HS-5 (cell line): Measurements from ENCODE around the gene NOMO2.
"Not testable (repeated sequence)": the region's sequence is repeated elsewhere in the genome, so short reads cannot be mapped to it uniquely, and the experiment has no call there.

ENCODE experiments used
- DNase-seq: peaks from one replicate; pipeline ENCODE4 v3.0.0-alpha.2; 2012; ENCODE audit warnings: low read depth

Gene NOMO2

DNA sequence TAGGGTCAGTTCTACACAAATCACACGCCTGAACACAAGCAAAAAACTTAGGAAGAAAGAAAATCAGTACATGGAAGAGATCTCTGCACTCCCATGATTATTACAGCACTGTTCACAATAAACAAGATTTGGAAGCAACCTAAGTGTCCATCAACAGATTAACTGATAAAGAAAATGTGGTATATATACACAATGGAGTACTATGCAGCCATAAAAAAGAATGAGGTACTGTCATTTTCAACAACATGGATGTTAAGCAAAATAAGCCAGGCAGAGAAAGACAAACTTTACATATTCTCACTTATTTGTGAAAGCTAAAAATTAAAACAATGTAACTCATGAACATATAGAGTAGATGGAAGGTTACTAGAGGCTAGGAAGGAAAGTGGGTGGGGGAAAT, 16.0 kb upstream of the NOMO2 start:
- not testable (repeated sequence) for DNase-seq

DNA sequence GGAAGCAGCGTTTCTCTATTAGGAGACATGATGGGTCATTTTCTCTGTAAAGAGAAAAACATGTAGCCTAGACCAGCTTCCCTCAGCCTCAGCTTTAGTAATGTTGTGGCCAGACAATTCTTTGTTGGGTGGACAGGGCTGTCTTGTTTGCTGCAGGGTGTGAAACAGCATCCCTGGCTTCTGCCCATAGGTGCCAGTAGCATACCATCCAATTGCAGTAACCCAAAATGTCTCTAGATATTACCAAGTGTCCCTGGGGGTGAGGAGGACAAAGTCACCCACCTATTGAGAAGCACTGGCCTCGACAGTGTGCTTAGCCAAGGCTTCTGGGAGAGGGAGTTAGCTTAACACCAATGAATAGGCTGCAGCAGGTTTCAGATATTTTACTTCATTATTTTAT, 14.0 kb upstream of the NOMO2 start:
- DNase-seq, result not testable (repeated sequence)

DNA sequence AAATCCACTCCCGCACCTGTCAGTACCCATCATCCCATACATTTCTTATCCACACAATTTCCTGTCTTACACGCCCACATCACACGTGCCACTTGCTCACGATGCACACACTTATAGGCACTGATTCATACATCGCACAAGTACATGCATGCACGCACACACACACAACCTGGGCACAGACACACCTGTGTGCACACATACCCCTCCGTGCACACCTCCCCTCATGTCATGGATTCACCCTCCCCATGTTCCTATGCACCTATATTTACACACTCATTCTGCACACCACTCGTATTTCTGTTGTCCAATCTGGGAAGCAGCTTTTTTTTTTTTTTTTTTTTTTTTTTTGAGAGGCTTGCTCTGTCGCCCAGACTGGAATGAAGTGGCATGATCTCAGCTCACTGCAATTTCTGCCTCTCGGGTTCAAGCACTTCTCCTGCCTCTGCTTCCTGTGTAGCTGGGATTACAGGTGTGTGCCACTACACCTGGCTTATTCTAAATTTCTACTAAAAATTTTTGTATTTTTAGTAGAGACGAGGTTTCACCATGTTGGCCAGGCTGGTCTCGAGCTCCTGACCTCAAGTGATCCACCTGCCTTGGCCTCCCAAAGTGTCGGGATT, 13.5 kb upstream of the NOMO2 start:
- DNase-seq, result not testable (repeated sequence)

DNA sequence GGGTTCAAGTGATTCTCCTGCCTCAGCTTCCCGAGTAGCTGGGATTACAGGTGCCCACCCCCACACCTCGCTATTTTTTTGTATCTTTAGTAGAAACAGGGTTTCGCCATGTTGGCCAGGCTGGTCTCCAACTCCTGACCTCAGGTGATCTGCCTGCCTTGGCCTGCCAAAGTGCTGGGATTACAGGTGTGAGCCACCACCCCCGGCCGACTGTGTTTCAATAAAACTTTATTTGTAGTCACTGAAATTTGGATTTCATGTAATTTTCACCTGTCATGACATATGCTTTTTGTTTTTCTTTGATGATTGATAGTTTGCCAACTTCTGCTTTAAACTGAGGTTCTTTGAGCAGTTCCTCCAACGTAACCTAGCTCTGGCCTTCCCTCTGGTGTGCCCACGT, 12.0 kb upstream of the NOMO2 start:
- DNase-seq, result not testable (repeated sequence)

DNA sequence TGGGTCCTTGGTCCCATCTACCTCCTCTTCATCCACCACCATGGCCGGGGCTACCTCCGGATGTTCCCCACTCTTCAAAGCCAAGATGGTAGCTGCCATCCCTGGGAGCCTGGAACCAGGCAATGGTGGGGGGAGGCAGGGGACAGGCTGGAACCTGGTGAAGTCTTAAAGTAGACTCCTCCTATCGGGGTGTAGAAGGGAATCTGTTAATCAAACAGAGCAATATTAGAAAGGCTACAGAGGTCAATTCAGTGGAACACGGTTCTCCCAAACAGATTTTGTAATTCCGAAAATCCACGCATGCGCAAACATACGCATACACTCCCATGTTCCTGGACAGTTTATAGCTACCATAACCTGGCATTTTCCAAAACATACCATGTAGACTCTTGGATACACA, 11.1 kb upstream of the NOMO2 start:
- DNase-seq, result not testable (repeated sequence)

DNA sequence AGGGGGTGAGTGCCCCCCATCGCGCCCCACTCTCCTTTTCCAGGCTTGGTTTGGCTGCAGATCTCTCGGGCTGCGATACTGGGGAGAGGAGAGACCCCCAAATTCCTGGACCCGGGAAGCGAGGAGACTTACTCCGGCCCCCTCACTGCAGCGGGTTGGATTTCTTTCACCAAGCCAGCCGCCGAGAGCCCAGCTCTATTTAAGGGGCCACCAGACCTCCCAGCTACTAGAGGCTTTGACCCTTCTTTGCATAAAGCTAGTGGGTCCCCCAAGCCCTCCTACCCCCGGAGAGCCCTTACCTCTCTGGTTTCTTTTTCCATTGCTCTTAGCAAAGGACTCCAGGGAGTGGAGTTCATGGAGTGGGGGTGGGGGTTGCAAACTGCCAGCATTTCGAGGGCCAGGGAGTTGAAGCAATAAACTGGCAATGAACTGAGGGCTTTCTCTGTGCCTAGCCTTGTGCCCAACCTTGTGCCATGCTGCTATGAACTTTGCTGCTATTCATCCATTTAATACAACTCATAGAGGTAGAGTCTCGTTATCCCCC, 9.5 kb upstream of the NOMO2 start:
- not testable (repeated sequence) for DNase-seq

DNA sequence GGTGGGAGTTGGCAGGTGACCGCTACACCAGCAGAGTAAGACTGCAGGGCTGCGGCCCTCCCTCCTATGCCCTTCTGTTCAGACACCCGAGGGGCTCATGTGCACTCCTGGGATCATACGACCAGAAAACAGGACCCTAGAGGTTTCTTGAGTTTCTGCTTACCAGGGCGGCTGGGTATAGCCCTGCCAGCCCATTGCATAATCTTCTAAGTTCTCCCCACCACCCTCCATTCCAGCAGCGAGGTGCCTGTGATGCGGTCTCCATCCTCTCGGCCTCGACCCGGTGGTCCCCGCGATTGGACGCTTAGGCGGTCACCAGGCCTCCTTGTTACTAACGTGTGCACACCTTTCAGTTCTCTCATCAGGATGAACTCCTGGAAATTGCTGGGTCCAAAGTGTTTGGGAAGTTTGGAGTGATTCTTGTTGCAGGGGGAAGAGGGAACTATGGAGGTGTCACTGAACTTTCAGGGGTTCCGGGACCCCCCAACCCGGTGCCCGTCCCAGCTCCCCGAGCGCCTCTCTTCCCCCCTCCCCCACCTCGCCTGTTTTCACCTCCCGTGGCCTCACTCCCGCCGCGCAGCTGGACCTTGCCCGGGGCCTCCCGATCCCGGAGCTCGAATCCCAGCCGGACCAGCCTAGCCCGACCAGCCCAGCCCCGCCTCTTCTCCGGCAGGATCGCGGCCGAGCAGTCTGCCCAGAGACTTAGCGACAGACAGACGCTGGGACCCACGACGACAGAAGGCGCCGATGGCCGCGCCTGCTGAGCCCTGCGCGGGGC, 8.8 kb upstream of the NOMO2 start:
- not testable (repeated sequence) for DNase-seq

DNA sequence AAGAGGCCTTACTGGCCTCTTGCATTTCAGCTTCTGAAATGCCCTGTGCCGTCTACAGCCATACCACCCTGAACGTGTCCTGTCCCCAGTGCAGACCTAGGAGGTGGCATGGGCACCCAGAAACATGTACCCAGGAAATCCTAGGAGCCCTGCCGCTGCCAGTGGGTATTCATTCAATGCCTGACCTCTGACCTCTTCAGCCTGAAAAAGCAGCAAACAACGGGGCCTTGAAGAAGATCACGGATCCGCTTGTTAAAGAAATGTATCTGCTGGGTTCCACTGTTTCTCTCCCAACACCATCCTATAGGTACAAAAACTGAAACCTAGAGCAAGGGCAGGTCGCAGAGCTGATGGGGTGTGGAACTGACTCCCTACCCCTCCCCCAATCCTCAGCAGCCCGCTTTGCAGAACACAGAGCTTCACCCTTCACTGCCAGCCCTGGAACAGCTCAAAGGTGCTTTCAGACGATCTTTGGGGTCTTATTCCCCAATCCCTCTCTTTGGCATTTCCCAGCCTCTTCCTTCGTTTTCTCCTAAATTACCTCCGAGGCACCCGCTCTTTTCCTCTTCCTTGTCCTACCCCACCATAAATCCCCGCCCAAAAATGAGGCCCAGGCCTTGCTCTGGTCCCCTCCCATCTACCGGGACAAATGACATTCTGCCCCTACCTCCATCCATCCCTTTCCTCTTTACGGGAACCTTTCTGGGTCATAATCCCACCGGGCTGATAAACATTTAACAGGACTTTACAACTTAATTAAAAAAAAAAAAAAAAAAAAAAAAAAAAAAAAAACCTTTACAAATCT, 1.3 kb downstream of the NOMO2 start:
- DNase-seq, result not testable (repeated sequence)

DNA sequence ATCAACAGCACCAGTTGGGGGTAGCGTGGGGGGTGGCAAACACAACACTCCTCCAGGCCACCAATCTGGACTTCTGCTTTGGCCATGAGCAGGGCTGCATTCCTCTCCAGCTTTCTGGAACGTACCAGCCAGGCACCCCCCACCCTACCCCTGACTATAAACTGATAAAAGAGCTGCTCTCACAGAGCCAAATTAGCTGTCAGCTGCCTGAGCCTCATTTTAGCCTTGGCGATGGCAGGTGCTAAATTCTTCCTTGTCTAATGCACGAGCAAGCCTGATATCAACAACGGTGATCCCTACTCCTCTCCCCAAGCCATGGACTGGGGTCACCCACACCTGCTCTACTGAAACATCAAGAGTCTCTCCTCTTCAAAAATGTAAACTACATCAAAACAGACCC, 8.2 kb downstream of the NOMO2 start:
- not testable (repeated sequence) for DNase-seq

DNA sequence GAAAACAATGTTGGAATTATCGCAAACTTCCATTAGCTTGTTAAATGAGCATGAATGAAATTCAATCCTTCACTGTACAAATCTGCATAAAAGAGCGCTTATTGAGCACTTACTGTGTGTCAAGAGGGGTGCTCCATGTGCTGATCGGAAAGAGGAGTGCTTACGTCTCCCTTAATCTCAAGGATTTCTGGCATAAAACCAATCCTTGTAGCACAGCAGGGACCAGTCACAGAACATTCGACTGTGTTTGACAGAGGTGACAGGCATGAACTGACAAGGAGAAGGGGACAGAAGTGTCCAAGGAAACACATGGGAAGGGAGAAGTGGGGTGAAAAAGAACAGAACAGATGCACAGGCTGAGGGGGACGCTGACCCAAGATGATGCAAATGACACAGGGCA, 14.5 kb downstream of the NOMO2 start:
- DNase-seq, result not testable (repeated sequence)

DNA sequence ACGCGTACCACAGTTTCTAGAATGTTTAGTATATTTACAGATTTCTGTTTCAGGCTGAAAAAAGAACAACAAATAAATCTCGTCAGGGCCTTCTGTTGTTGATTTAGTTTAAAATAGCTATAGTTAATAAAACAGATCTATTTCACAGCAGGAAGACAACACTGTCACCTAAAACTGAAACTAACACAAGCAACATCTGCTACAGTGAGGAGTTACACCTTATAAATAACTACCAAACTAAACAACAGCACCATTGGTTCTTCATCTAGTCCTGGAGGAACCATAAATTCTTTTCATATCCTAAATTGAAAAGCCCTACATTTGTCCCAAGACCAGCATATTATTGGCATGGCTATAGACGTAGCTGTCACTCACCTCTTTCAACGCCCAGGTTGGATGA, 15.0 kb downstream of the NOMO2 start:
- not testable (repeated sequence) for DNase-seq

DNA sequence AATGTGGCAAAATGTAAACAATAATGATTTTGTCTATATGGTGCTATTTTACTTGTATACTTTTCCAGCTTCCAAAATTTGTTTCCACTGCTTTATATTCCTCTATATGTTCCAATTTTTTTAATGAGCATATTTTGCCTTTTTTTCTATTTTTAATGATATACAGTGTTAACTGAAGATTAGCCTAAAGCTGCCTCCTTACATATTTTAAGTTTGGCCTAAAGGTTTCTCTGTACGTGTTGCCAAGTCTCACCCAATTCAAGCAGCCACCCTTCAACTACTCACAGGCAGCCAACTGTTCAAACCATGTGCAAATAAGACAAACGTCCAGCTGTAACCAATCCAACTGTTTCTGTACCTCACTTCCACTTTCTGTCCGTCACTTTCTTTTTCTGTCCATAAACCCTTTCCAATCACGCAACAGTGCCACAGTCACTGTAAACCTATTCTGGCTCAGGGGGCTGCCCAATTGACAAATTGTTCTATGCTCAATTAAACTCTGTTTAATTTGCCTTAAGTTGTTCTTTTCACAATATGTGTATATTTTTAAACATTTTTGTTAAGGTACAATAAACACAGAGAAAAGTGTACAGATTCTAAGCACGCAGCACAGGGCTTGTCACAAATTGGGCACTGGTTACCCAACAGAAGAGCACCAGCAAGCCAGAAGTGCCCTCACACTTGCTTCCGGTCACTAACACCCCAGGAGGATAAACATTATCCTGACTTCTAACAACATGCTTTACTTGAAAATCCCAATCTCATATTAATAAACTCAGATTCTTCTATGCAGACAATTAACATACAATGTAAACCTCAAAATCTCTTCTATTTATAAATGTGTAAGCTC, 17.4 kb downstream of the NOMO2 start:
- not testable (repeated sequence) for DNase-seq

DNA sequence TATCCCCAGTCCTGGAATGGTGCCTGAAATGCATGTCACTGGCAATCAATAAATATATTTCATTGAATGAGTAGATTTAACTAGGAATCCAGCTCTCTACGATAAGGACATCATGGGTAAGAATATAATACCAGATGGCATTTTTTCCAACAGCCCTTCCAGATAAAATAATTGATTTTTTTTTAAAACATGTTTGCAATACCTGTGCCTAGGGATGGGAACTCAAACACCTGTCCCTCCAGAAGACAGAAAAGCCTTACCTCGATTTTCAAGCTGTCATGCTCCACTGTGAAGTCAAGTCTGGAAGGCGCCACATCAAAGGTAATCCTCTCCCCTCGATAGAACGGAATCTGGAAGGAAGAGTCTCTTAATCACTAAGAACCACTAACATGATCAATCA, 20.0 kb downstream of the NOMO2 start:
- DNase-seq, result not testable (repeated sequence)

DNA sequence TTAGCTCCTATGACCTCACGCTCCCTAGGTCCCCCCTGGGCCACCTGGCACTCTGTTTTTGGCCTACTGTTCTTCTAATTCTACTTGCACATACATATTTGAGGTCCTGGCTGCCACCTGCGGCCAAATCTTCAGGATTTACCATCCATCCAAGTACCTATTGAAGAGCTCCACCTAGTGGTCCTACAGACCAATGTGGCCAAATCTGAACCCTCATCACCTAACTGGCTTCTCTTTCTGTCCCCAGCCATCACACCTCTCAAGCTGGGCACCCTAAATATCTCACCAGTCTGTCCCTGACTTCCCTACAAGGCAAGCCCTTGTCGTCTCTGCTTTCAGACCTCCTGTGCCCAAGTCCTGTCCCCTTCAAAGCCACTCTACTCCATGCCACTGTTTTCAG, 24.9 kb downstream of the NOMO2 start:
- not testable (repeated sequence) for DNase-seq

DNA sequence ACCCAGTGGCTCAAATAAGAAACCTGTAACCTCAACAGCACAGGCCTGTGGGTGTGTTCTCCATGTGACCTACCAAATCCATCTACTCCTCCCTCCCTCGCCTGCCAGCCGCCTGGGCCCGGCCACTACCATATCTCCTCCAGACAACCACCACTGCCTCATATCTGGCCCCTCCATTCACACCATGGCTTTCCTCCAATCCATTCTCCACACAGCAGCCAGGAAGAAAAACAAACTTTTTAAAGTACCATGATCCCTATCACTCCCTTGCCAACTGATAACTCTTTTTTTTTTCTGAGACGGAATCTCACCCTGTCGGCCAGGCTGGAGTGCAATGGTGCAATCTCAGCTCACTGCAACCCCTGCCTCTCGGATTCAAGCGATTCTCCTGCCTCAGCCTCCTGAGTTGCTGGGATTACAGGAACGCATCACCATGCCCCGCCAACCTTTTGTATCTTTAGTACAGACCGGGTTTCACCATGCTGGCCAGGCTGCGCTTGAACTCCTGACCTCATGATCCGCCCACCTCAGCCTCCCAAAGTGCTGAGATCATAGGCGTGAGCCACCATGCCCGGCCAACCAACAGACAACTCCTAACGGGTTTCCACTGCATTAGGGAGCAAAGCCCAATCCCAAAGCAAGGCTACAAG, 26.3 kb downstream of the NOMO2 start:
- not testable (repeated sequence) for DNase-seq

DNA sequence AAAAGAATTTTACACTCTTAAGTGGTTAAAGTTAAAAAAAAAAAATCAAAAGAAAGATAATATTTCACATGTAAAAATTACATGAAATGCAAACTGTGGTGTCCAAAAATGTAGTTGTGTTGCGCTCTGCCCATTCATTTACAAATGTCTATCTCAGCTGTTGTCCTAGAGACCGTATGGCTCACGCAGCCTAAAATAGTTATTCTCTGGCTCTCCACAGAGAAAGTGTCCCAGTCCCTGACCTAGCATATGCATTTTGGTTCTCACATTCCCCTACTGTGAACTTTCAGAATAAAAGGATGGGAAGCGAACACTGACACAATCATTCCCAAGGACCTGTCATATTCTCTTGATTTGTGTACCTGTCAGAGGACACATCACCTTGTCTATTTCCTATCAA, 27.6 kb downstream of the NOMO2 start:
- not testable (repeated sequence) for DNase-seq

DNA sequence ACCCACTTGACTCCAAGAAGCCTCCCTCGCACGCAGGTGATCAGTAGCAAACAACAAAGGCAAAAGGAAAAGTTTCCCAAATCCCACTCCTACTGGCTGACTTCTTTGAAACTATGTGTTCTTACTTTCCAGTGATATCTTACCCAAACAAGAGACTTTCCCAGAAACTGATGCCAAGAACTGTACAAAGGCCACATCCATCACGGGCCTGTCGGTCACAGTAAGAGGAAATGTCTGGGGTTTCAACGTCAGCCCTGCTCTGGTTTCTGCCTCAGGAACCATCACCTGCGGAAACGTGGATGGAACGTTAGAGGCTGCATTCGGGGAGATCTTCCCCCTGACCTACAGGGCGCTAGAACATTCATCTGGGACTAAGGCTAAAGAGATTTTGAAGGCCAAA, 30.6 kb downstream of the NOMO2 start:
- DNase-seq, result not testable (repeated sequence)

DNA sequence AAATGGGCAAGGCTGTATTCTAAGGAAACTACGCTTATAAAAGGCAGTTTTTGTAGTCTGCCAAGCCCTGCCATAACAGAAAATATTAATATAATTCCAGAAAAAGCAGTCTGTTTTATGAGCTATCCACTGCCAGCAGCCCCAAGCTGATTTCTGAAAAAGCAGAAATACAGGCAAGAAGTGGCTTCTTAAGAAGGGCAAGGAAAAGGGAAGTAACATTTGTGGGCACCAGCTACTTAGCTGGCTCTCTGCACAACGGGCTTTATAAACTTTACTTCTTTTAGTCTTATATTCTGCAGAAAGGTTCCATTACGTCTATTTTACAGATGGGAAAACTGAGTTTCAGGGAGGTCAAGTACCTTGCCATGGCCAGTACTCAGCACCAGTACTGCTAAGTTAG, 31.6 kb downstream of the NOMO2 start:
- not testable (repeated sequence) for DNase-seq

DNA sequence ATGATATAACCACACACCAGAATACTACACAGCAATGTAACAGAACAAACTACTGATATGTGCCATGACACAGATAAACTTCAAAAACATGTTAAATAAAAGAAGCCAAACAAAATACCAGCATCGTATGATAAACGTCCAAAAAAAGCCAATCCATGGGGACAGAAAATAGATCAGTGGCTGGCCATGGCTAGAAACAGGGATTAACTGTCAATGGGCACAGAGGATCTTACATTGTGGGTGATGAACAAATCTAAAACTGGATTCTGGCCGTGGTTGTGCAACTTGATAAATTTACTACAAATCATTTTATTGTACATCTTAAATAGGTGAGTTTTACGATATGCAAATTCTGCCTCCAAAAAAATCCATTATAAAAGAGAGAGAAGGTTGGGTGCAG, 35.4 kb downstream of the NOMO2 start:
- not testable (repeated sequence) for DNase-seq

DNA sequence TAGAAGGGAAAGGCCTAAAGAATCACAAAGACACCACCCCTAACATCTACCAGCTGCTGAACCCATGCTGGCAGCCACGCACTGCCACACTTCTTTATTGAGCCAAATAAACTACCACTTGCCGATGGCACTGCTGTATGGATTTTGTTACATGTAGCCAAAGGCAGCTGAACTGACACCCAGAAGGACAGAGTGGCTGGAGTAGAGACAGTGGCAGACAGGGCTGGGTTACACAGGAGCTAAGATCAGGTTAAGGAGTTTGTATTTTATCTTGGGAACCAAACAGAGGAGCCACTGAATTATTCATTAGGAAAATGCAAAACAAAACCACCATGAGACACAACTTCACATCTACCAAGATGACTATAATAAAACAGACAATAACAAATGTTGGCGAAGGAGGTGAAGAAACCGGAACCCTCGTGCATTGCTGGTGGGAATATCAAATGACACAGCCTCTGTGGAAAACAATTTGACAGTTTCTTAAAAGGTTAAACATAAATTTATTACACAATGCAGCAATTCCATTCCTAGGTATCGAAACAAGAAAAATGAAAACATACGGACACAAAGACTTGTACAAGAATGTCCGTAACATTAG, 35.9 kb downstream of the NOMO2 start:
- not testable (repeated sequence) for DNase-seq

DNA sequence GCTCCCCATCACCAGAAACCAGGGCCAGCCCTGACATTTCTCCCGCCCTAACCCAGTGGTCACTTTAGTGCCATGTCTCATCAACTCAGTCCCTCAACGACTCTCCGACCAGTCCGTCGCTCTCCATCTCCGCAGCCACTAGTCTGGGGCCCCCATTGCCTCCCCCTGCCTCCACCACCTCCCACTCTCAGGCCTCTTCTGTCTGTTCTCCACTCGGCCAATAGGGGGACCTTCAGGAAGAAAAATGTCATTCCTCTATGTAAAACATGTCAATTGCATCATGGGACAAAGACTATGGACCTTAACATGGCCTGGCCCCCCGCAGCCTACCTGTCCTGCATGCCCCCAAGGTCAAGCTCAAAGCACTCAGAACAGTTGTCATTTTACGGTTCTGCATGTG, 39.3 kb downstream of the NOMO2 start:
- not testable (repeated sequence) for DNase-seq
